Measurements from ENCODE around the gene WWOX. TPM values are rescaled to one million over a fixed set of nuclear protein-coding genes. Genes with fewer than 3 reads are reported as not detected.

The WWOX gene
- total RNA-seq, 1 experiment from 2014 or later, result 15.6 TPM

GRCh38 chr16:79137426-79137939 lies 1038.0 kb downstream of the WWOX start:
- Mint-ChIP-seq H3K4me3 (no peak overlapping the region), H3K36me3 (ENCODE audit: insufficient read depth in 1 of 3, low read depth in 3 of 3) (no peaks in the 10 kb centered on the region), H3K27ac (no peak overlapping the region; a peak in 1 of 7 replicates), H3K4me1 (peaks cover 10 to 17% of the 10 kb centered on the region in 2 experiments), H3K9me3 (peaks cover under 1 to 2% of the 10 kb centered on the region in 2 experiments; a peak in 2 of 5 replicates), H3K27me3 (ENCODE audit: low read depth) (no peaks in the 10 kb centered on the region)
- H4K5ac ChIP-seq (ENCODE audit: insufficient read length, low read depth, low read length), result no peak overlapping the region
- no peaks in the 10 kb centered on the region for H3K9me3 ChIP-seq (ENCODE audit: control insufficient read depth, low read depth, low read length)
- H4K8ac ChIP-seq (replicated peaks; ENCODE audit: insufficient read length, low read depth, low read length), result no peak overlapping the region
- H2AFZ ChIP-seq (ENCODE audit: low read length), result no peak overlapping the region
- no peak overlapping the region for H3K14ac ChIP-seq (ENCODE audit: insufficient read depth, low read length)
- TF ChIP-seq, protein P1, sequence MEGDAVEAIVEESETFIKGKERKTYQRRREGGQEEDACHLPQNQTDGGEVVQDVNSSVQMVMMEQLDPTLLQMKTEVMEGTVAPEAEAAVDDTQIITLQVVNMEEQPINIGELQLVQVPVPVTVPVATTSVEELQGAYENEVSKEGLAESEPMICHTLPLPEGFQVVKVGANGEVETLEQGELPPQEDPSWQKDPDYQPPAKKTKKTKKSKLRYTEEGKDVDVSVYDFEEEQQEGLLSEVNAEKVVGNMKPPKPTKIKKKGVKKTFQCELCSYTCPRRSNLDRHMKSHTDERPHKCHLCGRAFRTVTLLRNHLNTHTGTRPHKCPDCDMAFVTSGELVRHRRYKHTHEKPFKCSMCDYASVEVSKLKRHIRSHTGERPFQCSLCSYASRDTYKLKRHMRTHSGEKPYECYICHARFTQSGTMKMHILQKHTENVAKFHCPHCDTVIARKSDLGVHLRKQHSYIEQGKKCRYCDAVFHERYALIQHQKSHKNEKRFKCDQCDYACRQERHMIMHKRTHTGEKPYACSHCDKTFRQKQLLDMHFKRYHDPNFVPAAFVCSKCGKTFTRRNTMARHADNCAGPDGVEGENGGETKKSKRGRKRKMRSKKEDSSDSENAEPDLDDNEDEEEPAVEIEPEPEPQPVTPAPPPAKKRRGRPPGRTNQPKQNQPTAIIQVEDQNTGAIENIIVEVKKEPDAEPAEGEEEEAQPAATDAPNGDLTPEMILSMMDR (conservative IDR thresholded peaks at IDR 0.05), result no peak
- DNase-seq, result no peak
- no peaks in the 10 kb centered on the region for H4K20me1 ChIP-seq (ENCODE audit: control insufficient read depth, insufficient read depth, insufficient read length)
- no CpG with 5 or more reads among the region's 6 CpGs for WGBS (ENCODE audit: extremely low coverage, insufficient read length, low lambda C conversion rate)
- H3K4me2 ChIP-seq (ENCODE audit: insufficient read depth, insufficient read length, low read length), result no peak overlapping the region
- no peak overlapping the region for H3K56ac ChIP-seq (ENCODE audit: insufficient read length, low read depth, low read length)
- no peak overlapping the region for H3K23ac ChIP-seq (ENCODE audit: insufficient read length, low read depth, low read length)
- no peak overlapping the region for H3K9ac ChIP-seq (ENCODE audit: extremely low read depth, insufficient read length, low read length)
- H3K27ac ChIP-seq (ENCODE audit: insufficient read length, low read depth, low read length), result no peak overlapping the region
- no peaks in the 10 kb centered on the region for H3K4me1 ChIP-seq (ENCODE audit: insufficient read depth, low read length)
- H2BK5ac ChIP-seq (ENCODE audit: insufficient read length, low read length), result no peak overlapping the region
- no peaks in the 10 kb centered on the region for H3K79me1 ChIP-seq (ENCODE audit: insufficient read depth, low read depth, low read length, poor library complexity, severe bottlenecking)
- H3T11ph ChIP-seq (ENCODE audit: low read length), result no peak overlapping the region
- H2BK20ac ChIP-seq (ENCODE audit: low read depth, low read length, poor library complexity, severe bottlenecking), result no peak overlapping the region
- no peak overlapping the region for H2AK5ac ChIP-seq (ENCODE audit: insufficient read length, low read length)
- H2BK120ac ChIP-seq (ENCODE audit: low read depth, low read length, poor library complexity, severe bottlenecking), result no peak overlapping the region
- H2BK15ac ChIP-seq (ENCODE audit: low read depth, low read length), result no peak overlapping the region
- no peaks in the 10 kb centered on the region for H3K23me2 ChIP-seq (ENCODE audit: insufficient read length, low read depth, low read length, poor library complexity, severe bottlenecking)
- no peak overlapping the region for H3K4ac ChIP-seq (ENCODE audit: low read depth, low read length)
- no peak overlapping the region for H3K18ac ChIP-seq (ENCODE audit: insufficient read length, low read depth, low read length)
- H2BK12ac ChIP-seq (ENCODE audit: insufficient read length, low read depth, low read length), result no peak overlapping the region
- no peak overlapping the region for H4K91ac ChIP-seq (ENCODE audit: insufficient read length, low read depth, low read length)
- H3K27me3 ChIP-seq (ENCODE audit: insufficient read depth, low read length), result no peaks in the 10 kb centered on the region
- no peaks in the 10 kb centered on the region for H3K79me2 ChIP-seq (ENCODE audit: insufficient read depth, low read length)
